NCI-H1048 (cell line): ENCODE data around the gene GNG3.
"Not testable (repeated sequence)": the region's sequence is repeated elsewhere in the genome, so short reads cannot be mapped to it uniquely, and the experiment has no call there.

Experiments
- DNase-seq: peaks from one replicate; lab custom pipeline; 2025; lab: John Stamatoyannopoulos, UW

The GNG3 gene

DNA sequence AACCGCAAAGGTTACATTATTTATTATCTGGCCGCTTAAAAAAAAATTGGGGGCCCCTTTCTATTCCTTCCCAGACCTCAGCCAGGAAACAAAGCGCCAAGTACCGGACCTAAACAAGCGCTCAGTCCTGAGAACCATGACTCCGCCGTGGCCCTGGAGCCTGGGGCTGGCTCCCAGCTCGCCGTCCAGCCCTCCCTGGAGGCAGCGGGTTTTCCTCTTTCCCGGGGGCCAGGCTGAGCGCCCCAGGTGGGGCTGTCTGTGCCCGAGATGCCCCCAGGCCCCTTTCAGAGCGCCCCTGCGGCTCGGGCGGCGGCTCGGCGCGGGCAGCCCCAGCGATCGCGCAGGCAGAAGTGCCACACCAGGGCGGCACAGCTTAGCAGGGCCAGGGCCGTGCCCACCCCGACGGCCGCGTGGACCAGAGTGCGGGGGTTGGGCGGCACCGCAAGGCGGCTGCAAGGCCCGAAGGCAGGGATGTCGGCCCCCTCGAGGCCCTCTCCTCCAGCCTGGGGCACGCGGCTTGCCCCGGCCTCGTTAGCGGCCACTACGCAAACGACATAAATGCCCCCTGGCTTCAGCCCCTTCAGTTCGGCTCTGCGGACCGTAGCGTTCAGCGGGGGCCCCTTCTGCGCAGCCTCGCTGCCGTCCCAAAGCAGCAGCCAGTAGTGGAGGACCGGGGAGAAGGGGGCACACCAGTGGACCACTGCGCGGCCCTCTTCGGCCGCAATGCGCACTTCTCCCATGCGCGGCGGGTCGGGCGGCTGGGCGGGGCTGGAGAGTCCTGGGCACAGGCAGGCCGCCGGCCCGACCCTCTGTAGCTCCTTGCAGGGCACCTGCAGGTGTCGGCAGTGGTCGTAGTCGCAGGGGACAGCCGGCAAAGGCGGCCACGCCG, 19.7 kb upstream of the GNG3 start:
- no peak for DNase-seq

GRCh38 chr11:62688491-62688890, 19.0 kb upstream of the GNG3 start:
- DNase-seq, result no peak

GRCh38 chr11:62689421-62690183, 17.9 kb upstream of the GNG3 start, which contains the start of gene LRRN4CL:
LRRN4CL (minus strand) TSS chr11:62689530; CDS start chr11:62688508, 1,022 bp downstream.
- no peak for DNase-seq

- not testable (repeated sequence) for DNase-seq
Measured at GRCh38 chr11:62693624-62694023, 13.9 kb upstream of the GNG3 start.

DNA sequence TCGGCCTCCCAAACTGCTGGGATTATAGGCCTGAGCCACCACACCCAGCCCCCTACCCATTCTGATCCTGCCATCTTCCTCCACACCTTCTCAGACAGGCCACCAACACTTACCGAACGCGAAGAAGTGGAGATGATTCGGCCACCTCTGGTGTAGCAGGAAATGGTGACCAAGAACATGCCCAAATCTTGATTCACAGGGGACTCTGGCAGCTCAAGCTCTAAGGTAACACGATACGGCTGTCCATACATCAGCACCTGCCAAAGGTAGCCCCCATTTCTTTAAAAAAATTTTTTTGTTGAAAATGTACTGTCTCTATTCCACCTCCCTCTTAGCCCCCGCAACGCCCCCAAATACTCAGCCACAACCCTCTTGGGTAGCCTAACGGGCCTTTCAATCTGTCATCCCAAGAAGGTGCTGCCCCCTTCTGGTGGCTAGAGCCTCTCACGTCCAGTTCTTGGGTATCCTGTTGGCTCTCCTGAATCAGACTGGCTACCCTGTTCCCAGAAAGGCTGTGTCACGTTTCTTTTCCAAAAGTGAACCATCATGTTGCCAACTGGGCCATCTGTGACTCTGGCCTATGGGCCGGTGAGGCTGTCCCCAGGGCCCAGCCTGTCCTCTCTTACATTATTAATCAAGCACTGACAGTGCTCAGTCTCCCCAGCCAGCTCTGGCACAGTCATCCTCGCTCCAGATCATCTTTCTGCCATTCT, 12.9 kb upstream of the GNG3 start:
- DNase-seq, result no peak

- DNase-seq, result no peak
Measured at GRCh38 chr11:62702246-62702645, 5.2 kb upstream of the GNG3 start.

DNA sequence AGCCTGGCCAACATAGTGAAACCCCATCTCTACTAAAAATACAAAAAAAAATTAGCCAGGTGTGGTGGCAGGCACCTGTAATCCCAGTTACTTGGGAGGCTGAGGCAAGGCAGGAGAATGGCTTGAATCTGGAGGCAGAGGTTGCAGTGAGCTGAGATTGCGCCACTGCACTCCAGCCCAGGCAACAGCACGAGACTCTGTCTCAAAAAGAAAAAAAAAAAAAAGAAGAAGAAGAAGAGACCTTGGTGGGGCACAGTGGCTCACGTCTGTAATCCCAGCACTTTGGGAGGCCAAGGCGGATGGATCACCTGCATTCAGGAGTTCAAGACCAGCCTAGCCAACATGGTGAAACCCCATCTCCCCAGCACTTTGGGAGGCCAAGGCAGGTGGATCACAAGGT, 3.6 kb upstream of the GNG3 start:
- DNase-seq, result not testable (repeated sequence)

DNA sequence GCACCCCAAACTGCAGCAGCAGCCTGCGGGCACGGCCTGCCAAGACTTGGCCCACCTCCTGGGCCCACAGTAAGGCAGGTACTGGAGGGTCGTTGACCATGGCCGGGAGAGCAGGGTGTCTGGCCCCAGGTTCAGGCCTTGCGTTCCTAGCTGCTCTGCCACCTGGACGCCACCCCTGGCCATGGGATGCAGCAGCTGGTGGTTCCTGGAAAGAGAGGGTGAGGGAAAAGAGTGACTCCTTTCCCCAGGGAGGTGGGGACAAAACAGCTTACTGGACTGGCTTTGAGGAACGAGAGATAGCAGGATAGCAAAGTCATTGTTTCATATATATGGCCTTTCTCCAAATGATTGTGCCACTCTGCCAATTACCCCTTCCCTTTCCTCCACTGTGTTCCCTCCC, 2.1 kb upstream of the GNG3 start:
- DNase-seq, result no peak

DNA sequence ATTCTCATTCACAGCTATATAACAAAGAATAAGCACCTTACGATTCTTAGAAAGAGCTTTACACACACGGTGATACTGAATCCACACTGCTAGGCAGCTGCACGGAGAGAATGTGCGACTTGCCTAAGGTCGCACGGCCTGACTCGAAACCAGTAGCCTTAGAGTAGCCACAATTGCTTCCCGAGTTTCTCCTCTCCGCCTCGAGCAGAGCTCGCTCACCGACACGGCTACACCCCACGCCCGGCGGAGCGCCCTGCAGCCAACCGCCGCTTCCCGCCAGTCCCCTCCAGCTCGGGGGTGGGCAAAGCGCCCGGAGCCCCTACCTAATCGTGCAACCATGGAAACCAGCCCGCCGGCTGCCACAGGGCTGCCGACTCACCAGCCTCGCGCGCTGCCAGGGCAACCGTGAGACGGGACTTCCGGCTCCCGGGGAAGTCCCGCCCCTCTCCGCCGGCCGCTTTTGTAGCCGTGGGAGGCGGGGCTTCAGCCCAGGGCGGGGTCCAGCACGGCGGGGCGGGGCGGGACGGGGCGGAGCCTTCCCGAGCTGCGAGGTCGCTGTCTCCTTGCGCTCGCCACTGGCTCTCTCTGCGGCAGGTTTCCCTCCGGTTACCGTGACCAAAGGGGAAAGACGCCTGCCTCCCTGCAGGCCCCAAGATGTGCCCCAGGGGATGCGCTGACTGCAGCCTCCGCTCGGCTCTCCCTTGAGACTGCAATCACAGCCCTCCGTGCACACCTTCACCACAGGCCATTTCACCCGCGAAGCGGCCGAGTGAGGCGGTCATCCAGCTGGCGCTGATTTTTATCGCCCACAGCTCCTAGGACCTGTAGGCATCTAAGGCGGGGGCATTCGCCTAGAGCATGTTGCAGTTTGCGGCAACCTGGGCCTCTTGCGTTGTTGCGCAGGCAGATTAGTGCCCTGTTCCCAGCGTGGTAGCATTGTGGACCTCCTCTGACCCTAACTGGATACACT, 1.3 kb upstream of the GNG3 start:
- peak; percentile 88 for DNase-seq

DNA sequence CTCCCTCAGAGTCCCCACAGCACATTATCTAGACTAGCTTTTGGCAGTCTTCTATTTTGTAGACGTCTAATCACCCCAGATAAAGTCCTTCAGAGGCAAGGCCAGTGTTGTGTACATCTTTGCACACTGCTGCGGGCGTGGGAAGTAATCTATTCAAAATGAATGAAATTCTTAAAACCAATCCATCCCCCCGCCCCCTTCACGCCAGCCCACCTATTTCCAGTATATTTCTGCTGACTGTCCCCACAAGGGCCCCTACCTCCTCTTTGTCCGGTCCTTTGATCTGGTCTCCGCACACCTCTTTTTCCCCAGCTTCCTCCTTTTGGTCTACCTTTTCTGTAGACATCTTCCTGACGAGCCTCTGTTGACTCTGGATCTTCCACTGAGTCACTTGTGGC, 627 bp upstream of the GNG3 start:
- DNase-seq, result no peak

DNA sequence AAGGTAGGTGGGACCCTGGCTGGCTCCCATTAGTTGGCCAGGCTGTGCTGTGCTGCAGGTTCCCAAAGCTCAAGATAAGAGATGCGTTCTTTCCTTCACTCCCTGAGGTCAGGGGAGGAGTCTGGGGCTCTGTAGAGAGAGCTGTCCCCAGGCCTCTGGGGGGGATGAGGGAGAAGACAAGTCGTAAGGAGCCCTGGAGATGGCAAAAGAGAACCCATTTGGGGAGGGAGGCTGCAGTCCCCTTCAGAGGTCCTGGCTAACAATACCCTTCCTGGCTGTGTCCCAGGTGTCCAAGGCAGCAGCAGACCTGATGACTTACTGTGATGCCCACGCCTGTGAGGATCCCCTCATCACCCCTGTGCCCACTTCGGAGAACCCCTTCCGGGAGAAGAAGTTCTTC, 916 bp downstream of the GNG3 start:
- DNase-seq, result no peak

DNA sequence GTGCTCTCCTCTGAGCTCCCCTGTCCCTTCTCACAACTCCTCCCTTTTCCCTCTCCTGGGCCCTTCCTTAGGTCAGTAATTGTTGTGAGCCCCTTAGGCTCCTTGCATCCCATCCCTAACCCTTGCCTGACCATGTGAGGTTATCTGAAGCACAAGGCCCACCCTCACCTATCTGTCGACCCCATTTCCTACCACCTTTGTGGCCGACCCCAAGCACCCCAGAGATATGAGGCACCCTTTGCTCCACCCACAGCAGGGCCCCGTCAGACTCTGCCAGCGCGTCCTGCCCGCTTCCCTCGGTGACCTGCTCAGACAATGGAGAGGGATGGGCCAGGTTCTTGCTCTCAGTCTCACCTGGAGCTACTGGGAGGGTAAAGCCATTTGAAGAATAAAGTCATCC, 1.3 kb downstream of the GNG3 start:
- no peak for DNase-seq

GRCh38 chr11:62709247-62710000, 1.9 kb downstream of the GNG3 start:
- peak; percentile 89 for DNase-seq

DNA sequence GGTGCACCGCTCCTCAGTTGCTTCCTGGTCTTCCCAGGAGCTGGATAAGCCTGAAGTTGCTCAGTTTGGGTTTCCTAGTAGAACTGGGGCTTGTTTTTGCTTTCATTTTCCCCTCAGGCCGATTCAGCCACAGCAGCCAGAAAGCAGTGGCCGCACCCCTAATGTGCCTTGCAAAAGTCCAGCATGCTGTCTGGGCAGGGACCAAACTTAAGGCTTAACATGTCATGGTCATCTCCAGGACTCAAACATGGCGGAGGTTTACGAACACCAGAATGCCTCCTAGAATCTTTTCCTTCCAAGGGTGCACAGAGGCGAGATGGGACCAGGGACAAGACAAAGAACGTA, 2.5 kb downstream of the GNG3 start:
- no peak for DNase-seq

GRCh38 chr11:62712276-62712812, 4.9 kb downstream of the GNG3 start:
- no peak for DNase-seq

- DNase-seq, result no peak
Measured at GRCh38 chr11:62712861-62713260, 5.4 kb downstream of the GNG3 start.

GRCh38 chr11:62713343-62713742, 5.9 kb downstream of the GNG3 start:
- no peak for DNase-seq

GRCh38 chr11:62715150-62716130, 8.0 kb downstream of the GNG3 start:
- DNase-seq, result no peak

DNA sequence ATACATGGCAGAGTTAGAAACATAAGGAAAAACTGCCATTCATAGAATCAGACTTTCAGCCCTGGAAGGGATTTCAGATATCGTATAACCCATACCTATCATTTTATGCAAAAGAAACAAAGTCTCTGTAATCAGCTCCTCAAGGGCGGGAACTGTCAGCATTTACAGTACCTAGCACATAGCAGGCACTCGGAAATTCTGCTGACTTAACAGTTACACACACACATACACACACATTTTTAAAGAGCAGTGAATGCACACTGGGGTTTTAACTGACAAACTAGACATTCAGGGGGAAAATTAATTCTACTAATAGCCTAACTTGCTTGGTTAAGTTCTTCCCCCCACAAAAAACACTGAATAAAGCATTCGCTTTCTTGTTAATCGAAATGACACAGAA, 8.7 kb downstream of the GNG3 start:
- no peak for DNase-seq
